NCI-H2081 treated with DMSO at 0.1 percent for 48 hours (cell line): ENCODE results near the gene LRRC4C.

ENCODE experiments used
- DNase-seq: peaks from one replicate; lab custom pipeline; 2025; lab: John Stamatoyannopoulos, UW

Gene LRRC4C

GRCh38 chr11:41250408-41250935, 209.0 kb downstream of the LRRC4C start:
- DNase-seq: no peak

- no peak for DNase-seq
These were observed 211.8 kb downstream of the LRRC4C start for GRCh38 chr11:41247621-41248020.

- DNase-seq: no peak
These were observed 213.1 kb downstream of the LRRC4C start for GRCh38 chr11:41246399-41246745.

GRCh38 chr11:41245704-41246398, 213.6 kb downstream of the LRRC4C start:
- DNase-seq: no peak

GRCh38 chr11:41245184-41245583, 214.3 kb downstream of the LRRC4C start:
- DNase-seq: no peak

GRCh38 chr11:41237382-41237781, 222.1 kb downstream of the LRRC4C start:
- DNase-seq: no peak

- no peak for DNase-seq
These were observed 223.8 kb downstream of the LRRC4C start for GRCh38 chr11:41235668-41236067.

GRCh38 chr11:41225856-41226633, 233.4 kb downstream of the LRRC4C start:
- no peak for DNase-seq

GRCh38 chr11:41222236-41222635, 237.2 kb downstream of the LRRC4C start:
- no peak for DNase-seq

GRCh38 chr11:41206388-41206787, 253.1 kb downstream of the LRRC4C start:
- DNase-seq: no peak

GRCh38 chr11:41201156-41201555, 258.3 kb downstream of the LRRC4C start:
- DNase-seq: peak; percentile 47

GRCh38 chr11:41190437-41191082, 268.9 kb downstream of the LRRC4C start:
- DNase-seq: no peak

- peak; percentile 36 for DNase-seq
These were observed 269.6 kb downstream of the LRRC4C start for GRCh38 chr11:41189701-41190436.

GRCh38 chr11:41177791-41178190, 281.7 kb downstream of the LRRC4C start:
- no peak for DNase-seq

GRCh38 chr11:41175304-41175972, 284.0 kb downstream of the LRRC4C start:
- no peak for DNase-seq

- no peak for DNase-seq
These were observed 313.1 kb downstream of the LRRC4C start for GRCh38 chr11:41146326-41146725.

GRCh38 chr11:41145420-41145819, 314.0 kb downstream of the LRRC4C start:
- DNase-seq: no peak

- DNase-seq: no peak
These were observed 324.5 kb downstream of the LRRC4C start for GRCh38 chr11:41134971-41135370.

- no peak for DNase-seq
These were observed 326.4 kb downstream of the LRRC4C start for GRCh38 chr11:41133023-41133422.

GRCh38 chr11:41121600-41121999, 337.9 kb downstream of the LRRC4C start:
- no peak for DNase-seq

GRCh38 chr11:41119484-41119883, 340.0 kb downstream of the LRRC4C start:
- no peak for DNase-seq

- no peak for DNase-seq
These were observed 340.9 kb downstream of the LRRC4C start for GRCh38 chr11:41118521-41118920.
